GM18870 (cell line): Measurements from ENCODE around the gene RNU6-7.
A peak's percentile ranks its signal among the peaks of the same experiment; 100 is the strongest.

ENCODE experiments used
- ATAC-seq: cut with Tn5 transposase; IDR thresholded peaks from one replicate; pipeline ENCODE4 v1.9.1; 2021; ENCODE audit warnings: moderate library complexity; ENCODE audit not compliant: unreplicated experiment

Gene RNU6-7

DNA sequence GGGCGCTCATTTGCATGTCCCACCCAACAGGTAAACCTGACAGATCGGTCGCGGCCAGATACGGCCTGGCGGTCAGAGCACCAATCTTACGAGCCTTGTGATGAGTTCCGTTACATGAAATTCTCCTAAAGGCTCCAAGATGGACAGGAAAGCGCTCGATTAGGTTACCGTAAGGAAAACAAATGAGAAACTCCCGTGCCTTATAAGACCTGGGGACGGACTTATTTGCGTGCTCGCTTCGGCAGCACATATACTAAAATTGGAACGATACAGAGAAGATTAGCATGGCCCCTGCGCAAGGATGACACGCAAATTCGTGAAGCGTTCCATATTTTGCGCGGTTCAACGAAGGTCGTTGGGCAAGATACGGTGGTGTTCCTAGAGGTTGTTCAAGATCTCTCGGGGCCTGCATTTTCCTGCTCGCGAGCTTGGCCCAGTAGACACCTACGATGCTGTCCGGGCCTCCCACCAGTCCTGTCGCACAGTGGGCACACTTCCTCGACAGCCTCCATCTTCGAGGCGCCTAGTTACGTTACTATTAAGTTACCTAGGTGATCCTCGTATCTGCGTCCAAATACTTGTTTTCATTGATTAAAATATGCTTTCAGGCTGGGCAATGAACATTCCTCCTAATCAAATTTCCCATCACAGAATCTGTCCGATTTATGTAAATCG lies at the start of gene RNU6-7:
RNU6-7 (plus strand) TSS at position 230 of the 675 bp plus-strand sequence.
- ATAC-seq: no peak

DNA sequence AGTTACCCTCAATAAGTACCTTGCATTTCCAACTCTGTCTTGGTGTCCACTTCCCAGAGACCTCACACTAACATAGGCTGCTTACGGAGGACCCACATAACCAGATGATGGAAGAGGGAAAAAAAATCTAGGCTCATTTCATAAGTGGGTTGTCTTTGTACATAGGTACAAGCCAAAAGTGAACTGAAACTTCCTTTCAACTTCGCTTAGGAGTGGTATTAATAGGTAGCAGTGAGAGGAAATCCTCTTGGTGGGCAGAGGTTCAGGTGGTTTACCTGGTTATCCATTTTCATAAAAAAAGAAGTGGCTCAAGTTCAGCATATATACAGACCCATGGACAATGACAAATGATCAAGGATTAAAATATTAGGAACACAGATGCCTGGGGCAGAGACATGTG lies 35.8 kb upstream of the RNU6-7 start:
- ATAC-seq: no peak

DNA sequence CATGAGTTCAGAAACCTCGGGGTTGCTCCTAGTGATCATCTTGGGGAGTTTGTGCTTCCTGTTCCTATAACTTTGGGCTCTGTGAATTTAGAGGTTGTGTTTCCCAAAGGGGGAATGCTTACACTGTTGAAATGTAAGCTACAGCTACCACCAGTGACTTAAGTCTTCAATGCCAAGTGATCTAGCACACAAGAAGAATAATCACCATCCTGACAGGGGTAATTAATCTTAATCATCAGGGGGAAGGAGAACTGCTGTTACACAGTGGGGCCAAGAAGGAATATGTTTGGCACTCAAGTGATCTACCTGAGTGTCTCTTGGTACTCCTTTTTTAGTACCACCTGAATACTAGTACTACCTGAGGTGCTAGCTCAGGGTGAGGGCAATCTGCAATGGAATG lies 34.9 kb upstream of the RNU6-7 start:
- no peak for ATAC-seq

DNA sequence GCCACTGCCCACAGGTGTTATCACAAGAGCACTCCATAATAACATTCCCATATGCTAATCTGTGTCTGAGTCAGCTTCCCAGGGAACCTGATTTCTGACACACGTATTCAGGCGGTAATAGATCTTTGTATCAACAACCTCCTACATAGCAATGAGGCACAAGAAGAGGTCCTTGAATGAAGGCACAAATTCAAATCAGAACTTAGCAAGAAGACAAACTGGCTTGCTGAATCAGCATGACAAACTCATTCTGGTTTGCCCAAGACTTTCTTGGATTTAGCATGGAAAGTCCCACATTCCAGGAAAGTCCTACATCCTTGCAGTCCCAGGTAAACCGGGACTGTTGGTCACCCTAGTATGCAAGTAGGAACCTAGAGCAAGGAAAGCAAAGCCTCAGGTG lies 33.9 kb upstream of the RNU6-7 start:
- ATAC-seq: no peak

DNA sequence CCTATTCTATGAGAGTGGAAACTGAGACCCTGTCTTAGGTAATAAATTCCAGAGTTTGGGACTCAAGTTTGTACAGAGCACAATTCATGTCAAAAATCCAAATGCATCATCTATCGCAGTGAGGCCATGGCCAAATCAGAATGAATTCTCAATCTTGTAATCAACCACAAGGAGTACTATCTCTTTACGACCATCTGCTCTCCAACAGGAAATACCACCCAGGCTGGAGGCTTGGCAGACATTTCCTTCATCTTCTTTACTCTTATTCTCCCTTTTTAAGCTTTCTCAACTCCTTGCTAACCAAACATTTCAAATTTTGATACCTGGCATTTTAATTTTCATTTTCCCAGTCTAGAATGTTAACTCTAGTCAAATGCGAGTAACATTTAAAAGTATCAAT lies 32.7 kb upstream of the RNU6-7 start:
- no peak for ATAC-seq

- ATAC-seq: no peak
Measured at GRCh38 chr14:32171469-32171868, 30.4 kb upstream of the RNU6-7 start.

GRCh38 chr14:32183151-32184058 lies 18.4 kb upstream of the RNU6-7 start:
- ATAC-seq: no peak

DNA sequence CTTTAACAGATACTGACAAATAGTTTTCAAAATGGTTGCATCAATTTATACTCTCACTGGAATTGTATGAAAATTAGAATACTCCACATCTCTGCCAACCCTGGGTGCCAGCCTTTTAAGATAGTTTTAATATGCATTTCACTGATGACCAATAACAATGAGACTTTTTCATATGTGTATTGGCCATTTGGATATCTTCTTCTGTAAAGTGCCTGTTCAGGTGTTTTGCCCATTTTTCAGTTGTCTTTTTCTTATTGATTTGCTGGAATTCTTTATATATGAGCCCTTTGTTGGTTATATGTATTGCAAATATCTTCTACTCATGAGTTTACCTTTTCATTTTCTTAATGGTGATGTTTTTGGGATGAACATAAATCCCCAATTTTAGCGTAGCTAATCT lies 16.7 kb upstream of the RNU6-7 start:
- no peak for ATAC-seq

- ATAC-seq: no peak
Measured at GRCh38 chr14:32186248-32186647, 15.6 kb upstream of the RNU6-7 start.

DNA sequence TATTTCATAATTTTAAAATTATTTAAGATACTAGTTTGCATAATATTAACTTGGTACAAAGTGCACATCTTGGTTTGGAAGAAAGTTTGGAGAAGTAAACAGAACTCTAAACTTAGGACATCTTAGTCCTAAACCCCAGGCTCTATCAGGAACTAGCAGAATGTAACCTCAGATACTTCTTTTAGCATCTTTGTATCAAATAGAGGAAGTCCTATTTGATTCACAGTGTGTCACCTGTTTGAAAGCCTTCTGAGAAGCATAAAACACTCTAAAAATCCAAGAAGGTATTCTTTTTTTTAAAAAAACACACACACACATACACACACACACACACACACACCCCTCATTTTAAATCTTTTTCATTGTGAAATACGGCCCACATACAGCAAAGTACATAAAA lies 12.0 kb upstream of the RNU6-7 start:
- ATAC-seq: no peak

GRCh38 chr14:32190673-32191072 lies 11.2 kb upstream of the RNU6-7 start:
- no peak for ATAC-seq

GRCh38 chr14:32192712-32193373 lies 9.0 kb upstream of the RNU6-7 start:
- ATAC-seq: no peak

GRCh38 chr14:32193532-32193931 lies 8.3 kb upstream of the RNU6-7 start:
- ATAC-seq: no peak

DNA sequence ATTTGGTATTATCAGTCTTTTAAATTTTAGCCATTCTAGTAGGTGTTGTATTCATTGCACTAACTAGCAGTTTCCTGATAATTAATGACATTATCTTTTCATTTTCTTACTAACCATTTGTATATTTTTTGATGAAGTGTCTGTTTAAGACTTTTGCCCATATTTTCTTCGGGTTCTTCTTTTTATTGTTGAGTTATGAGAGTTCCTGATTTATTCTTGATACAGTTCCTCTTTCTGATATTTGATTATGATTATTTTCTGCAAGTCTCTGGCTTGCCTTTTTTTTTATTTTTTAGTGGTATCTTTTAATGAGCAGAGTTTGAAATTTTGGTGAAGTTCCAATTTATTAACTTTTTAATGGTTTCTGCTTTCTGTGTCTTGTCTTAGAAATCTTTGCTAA lies 6.2 kb upstream of the RNU6-7 start:
- ATAC-seq: no peak

DNA sequence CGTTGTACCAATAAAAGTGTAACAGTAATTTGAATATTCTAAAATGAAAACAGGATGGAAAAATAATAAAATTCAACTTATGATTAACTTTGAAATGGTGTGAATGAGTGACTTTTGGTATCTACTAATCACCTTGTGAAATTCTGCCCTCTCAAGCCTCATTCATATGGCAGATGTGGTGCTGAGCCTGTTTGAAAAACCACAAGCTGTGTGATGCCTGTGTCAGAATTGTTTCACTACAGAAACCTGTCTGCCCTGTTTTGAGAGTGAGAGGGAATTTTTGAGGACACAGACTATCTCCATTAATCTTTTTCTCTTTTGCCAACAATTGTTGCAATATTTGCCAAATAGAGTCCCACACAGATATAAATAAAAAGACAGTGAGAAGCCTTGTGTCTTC lies 3.9 kb upstream of the RNU6-7 start:
- ATAC-seq: peak; percentile 45

- ATAC-seq: peak; percentile 2
Measured at GRCh38 chr14:32200368-32201192, 1.3 kb upstream of the RNU6-7 start.

- peak; percentile 37 for ATAC-seq
Measured at GRCh38 chr14:32201193-32201815, 541 bp upstream of the RNU6-7 start.

DNA sequence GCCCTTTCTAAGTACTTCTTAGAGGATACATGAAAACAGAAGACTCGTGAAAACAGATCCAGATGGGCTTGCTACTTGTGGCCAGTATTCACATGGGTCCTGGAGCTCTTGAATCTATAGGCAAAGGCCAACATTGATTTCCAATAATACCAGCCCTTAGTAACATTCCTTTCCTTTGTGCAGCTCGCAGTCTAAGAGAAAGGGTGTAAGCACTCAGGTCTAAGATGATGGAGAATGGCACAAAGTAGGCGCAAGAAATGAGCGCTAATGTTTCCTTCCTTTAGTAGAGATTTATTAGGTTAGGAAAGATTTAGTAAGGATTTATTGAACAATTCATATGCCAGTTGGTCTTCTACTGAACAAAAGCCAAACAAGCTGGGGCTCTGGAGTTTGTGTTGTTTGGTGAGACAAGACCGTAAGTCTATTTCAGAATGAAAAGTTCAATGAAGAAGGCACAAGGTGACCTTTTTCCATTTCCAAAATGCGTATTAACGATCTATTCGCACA lies 699 bp downstream of the RNU6-7 start:
- ATAC-seq: no peak

DNA sequence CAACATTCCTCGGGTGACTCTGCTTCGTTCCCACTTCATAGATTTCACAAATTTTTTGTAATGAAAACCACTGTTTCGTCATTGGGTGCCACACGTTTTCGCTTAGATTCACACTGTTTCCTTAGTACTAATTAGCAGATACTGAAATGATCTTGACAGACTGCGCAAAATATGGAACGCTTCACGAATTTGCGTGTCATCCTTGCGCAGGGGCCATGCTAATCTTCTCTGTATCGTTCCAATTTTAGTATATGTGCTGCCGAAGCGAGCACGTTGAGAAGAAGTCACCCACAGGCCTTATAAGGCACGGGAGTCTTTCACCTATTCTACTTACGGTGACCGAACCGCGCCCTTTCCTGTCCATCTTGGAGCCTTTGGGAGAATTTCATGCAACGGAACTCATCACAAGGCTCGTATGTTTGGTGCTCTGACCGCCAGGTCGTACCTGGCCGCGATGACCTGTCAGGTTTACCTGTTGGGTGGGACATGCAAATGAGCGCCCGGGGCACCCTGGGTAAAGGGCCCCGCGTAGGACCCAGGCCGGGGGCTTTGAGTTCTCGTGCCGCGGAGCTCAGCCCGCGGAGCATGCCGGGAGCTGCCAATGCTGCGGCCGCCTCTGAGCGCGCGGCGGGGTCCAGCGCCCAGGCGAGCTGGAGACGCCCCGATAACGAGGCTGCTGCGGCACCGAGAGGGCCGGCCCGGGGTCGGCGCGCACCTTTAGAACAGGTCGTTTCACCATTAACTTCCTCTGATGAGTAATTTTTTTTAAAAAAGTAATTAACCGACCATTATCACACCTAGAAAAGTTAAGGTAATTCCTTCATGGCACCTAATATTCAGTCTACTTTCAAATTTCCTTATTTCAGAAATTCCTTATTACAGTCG lies 1.4 kb downstream of the RNU6-7 start, which contains the start of gene RNU6-8:
RNU6-8 (minus strand) TSS at position 272 of the 885 bp plus-strand sequence.
- peak; percentile 39 for ATAC-seq
